Measurements from ENCODE around the gene DGKG. TPM values are rescaled to one million over a fixed set of nuclear protein-coding genes. Genes with fewer than 3 reads are reported as not detected.

The DGKG gene
- polyA plus RNA-seq, 1 donor (not counting 4 experiments of a cell fraction or from before 2014, with no cell fraction given): 0.22 TPM

DNA sequence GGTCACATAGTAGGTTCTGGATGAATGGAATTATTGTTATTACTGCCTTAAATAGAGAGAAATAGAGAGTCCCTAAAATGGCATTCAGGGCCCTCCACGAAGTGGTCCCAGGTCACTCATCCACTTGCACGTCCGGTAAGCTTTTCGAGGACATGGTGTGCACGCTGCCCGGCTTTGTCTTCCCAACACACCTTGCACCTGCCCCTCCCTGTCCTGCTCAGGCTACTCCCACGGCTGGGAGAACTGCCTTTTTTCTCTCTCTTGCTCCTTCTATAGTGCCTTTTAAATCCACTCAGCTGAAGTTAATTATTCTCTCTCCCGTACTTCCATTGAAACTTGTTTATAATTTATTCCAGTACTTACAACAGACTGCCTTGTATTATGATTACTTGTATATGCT lies 5.6 kb upstream of the DGKG start:
- DNase-seq (ENCODE audit: low read depth, low spot score) (no peak), FAIRE-seq (no peak)
- Histone ChIP-seq H2AFZ (ENCODE audit: control insufficient read depth, low read length) (no peak overlapping the region), H3K27ac (ENCODE audit: control insufficient read depth, insufficient read depth, low read length) (no peak overlapping the region), H3K9me3 (ENCODE audit: control insufficient read depth, low read depth, low read length) (no peaks in the 10 kb centered on the region), H3K36me3 (ENCODE audit: control insufficient read depth in 2 of 2, extremely low read depth in 1 of 2, insufficient read depth in 2 of 2, low read length in 2 of 2) (no peaks in the 10 kb centered on the region), H3K9ac (ENCODE audit: control insufficient read depth, extremely low read depth, insufficient read depth, low read length) (no peak overlapping the region), H3K4me2 (ENCODE audit: control insufficient read depth, extremely low read depth, insufficient read depth, low read depth, low read length) (no peak overlapping the region), H3K79me2 (ENCODE audit: control insufficient read depth, insufficient read depth, low read length) (no peaks in the 10 kb centered on the region), H3K9me1 (ENCODE audit: control insufficient read depth, extremely low read depth, insufficient read depth, low read length) (no peaks in the 10 kb centered on the region), H3K4me3 (ENCODE audit: control insufficient read depth in 2 of 3, extremely low read depth in 1 of 3, insufficient read depth in 2 of 3, low read depth in 1 of 3, low read length in 3 of 3) (no peak overlapping the region), H3K27me3 (ENCODE audit: control insufficient read depth, extremely low read depth, insufficient read depth, low read length) (peaks cover 43% of the 10 kb centered on the region), H4K20me1 (ENCODE audit: control insufficient read depth, extremely low read depth, insufficient read depth, low read length) (no peaks in the 10 kb centered on the region), H3K4me1 (ENCODE audit: control insufficient read depth, extremely low read depth, insufficient read depth, low read length) (no peaks in the 10 kb centered on the region)
- TF ChIP-seq CTCF (optimal IDR thresholded peaks at IDR 0.05 in 1 of 3, IDR thresholded peaks at IDR 0.05 in 1 of 3, conservative IDR thresholded peaks at IDR 0.05 in 1 of 3; ENCODE audit: extremely low read depth in 1 of 3, insufficient read depth in 2 of 3, low read length in 3 of 3): no peak
- no peak for TF ChIP-seq EZH2 (IDR thresholded peaks at IDR 0.05; ENCODE audit: low read length)
- dilution Hi-C loops (cut with MboI; ENCODE audit: extremely low pct_ligation_motif_present, low sequenced_read_pairs): no loop called here

DNA sequence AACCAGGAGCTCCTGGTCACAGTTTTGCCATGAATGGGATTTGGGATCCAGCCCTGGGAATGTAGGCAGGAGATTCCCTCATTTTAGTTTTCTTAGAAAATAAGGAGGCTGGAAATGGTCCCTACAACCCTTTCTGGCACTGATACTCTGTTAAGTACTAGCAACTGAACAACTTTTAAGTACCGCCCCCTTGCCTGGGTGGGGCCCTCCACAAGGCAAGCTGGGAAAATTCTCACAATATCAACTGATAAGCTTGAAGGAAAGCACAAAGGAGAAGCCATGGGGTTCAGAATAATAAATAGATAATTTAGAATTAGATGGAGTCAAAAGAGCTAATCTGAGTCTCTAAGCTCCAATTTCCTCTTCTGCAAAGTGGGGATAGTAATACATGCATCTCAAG lies 4.2 kb upstream of the DGKG start:
- FAIRE-seq: no peak
- TF ChIP-seq EZH2 (IDR thresholded peaks at IDR 0.05; ENCODE audit: low read length) (no peak), CTCF (optimal IDR thresholded peaks at IDR 0.05 in 1 of 3, IDR thresholded peaks at IDR 0.05 in 1 of 3, conservative IDR thresholded peaks at IDR 0.05 in 1 of 3; ENCODE audit: extremely low read depth in 1 of 3, insufficient read depth in 2 of 3, low read length in 3 of 3) (no peak)
- no peaks in the 10 kb centered on the region for H3K4me1 ChIP-seq (ENCODE audit: control insufficient read depth, extremely low read depth, insufficient read depth, low read length)
- no peaks in the 10 kb centered on the region for H3K79me2 ChIP-seq (ENCODE audit: control insufficient read depth, insufficient read depth, low read length)
- H3K9ac ChIP-seq (ENCODE audit: control insufficient read depth, extremely low read depth, insufficient read depth, low read length): no peak overlapping the region
- no peaks in the 10 kb centered on the region for H4K20me1 ChIP-seq (ENCODE audit: control insufficient read depth, extremely low read depth, insufficient read depth, low read length)
- no peak overlapping the region for H2AFZ ChIP-seq (ENCODE audit: control insufficient read depth, low read length)
- DNase-seq (ENCODE audit: low read depth, low spot score): no peak
- H3K4me3 ChIP-seq (ENCODE audit: control insufficient read depth in 2 of 3, extremely low read depth in 1 of 3, insufficient read depth in 2 of 3, low read depth in 1 of 3, low read length in 3 of 3): no peak overlapping the region
- dilution Hi-C loops (cut with MboI; ENCODE audit: extremely low pct_ligation_motif_present, low sequenced_read_pairs): no loop called here
- H3K9me3 ChIP-seq (ENCODE audit: control insufficient read depth, low read depth, low read length): no peaks in the 10 kb centered on the region
- H3K4me2 ChIP-seq (ENCODE audit: control insufficient read depth, extremely low read depth, insufficient read depth, low read depth, low read length): no peak overlapping the region
- H3K27me3 ChIP-seq (ENCODE audit: control insufficient read depth, extremely low read depth, insufficient read depth, low read length): peaks cover 57% of the 10 kb centered on the region
- no peaks in the 10 kb centered on the region for H3K9me1 ChIP-seq (ENCODE audit: control insufficient read depth, extremely low read depth, insufficient read depth, low read length)
- H3K36me3 ChIP-seq (ENCODE audit: control insufficient read depth in 2 of 2, extremely low read depth in 1 of 2, insufficient read depth in 2 of 2, low read length in 2 of 2): no peaks in the 10 kb centered on the region
- no peak overlapping the region for H3K27ac ChIP-seq (ENCODE audit: control insufficient read depth, insufficient read depth, low read length)

Measured in keratinocyte (primary cell).